IMR-90 (cell line): Measurements from ENCODE around the gene CABP1. TPM values are rescaled to one million over a fixed set of nuclear protein-coding genes. Genes with fewer than 3 reads are reported as not detected.

Source experiments
- ATAC-seq: fragments of 200-7000 bp; cut with Tn5 transposase; 2 replicates; pipeline ENCODE4 v1.9.1; 2020; ENCODE audit warnings: low read depth, mild to moderate bottlenecking, moderate library complexity
- BruUV-seq: library from RNA; stranded (reverse); fragments of 400-500 nt; replicated peaks from 2 replicates; lab custom pipeline; 2021; lab: Mats Ljungman, UMichigan
- CTCF ChIA-PET: fragments of 300-600 bp; formaldehyde crosslinking; extraction: SDS; loops from one replicate; lab custom pipeline; 2021; ENCODE audit warnings: antibody characterized with exemption; lab: Yijun Ruan, JAX
- POLR2A ChIA-PET: fragments of 300-600 bp; sonication (Branson Sonifier 250); formaldehyde crosslinking; loops from one replicate; lab custom pipeline; 2022; ENCODE audit warnings: antibody characterized with exemption; ENCODE audit not compliant: unreplicated experiment; lab: Charles Lee
- DNase-seq: peaks from one replicate; pipeline ENCODE4 v3.0.0; 2013
- H2AFZ ChIP-seq: replicated peaks from 2 replicates; pipeline ENCODE3; 2013; ENCODE audit warnings: low read length, mild to moderate bottlenecking; ENCODE audit not compliant: poor library complexity
- H2AK5ac ChIP-seq: 2 replicates; pipeline ENCODE4 v1.6.1; 2013; ENCODE audit warnings: low read depth, low read length, inconsistent platforms
- H2AK9ac ChIP-seq: replicated peaks from 2 replicates; pipeline ENCODE3; 2013; ENCODE audit warnings: mild to moderate bottlenecking, low read depth, low read length, moderate library complexity; ENCODE audit not compliant: poor library complexity
- H2BK120ac ChIP-seq: 2 replicates; pipeline ENCODE4 v1.6.1; 2013; ENCODE audit warnings: low read depth, low read length, inconsistent platforms
- H2BK15ac ChIP-seq: 3 replicates; pipeline ENCODE4 v1.6.1; 2013; ENCODE audit warnings: low read depth, low read length, inconsistent platforms
- H2BK20ac ChIP-seq: 2 replicates; pipeline ENCODE4 v1.6.1; 2013; ENCODE audit warnings: low read depth, mild to moderate bottlenecking, inconsistent platforms, low read length, moderate library complexity
- H2BK5ac ChIP-seq: 2 replicates; pipeline ENCODE4 v1.6.1; 2013; ENCODE audit warnings: mild to moderate bottlenecking, low read depth, low read length, inconsistent platforms; ENCODE audit not compliant: poor library complexity, severe bottlenecking
- H3K14ac ChIP-seq: replicated peaks from 2 replicates; pipeline ENCODE4 v1.6.1; 2013; ENCODE audit warnings: low read depth, low read length, inconsistent platforms
- H3K18ac ChIP-seq: 2 replicates; pipeline ENCODE4 v1.6.1; 2013; ENCODE audit warnings: low read depth, low read length, control low read depth
- H3K23ac ChIP-seq: 2 replicates; pipeline ENCODE4 v1.6.1; 2013; ENCODE audit warnings: low read depth, low read length, inconsistent platforms
- H3K27ac ChIP-seq: 2 replicates; pipeline ENCODE4 v1.5.1; 2013; ENCODE audit warnings: mild to moderate bottlenecking, control low read depth, low read length; ENCODE audit not compliant: insufficient read depth
- H3K27me3 ChIP-seq: 2 replicates; pipeline ENCODE4 v1.6.1; 2013; ENCODE audit warnings: low read length; ENCODE audit not compliant: control insufficient read depth, insufficient read depth
- H3K36me3 ChIP-seq: 2 replicates; pipeline ENCODE4 v1.6.1; 2013; ENCODE audit warnings: low read length, mixed read lengths; ENCODE audit not compliant: control insufficient read depth, insufficient read depth
- H3K4ac ChIP-seq: 2 replicates; pipeline ENCODE4 v1.6.1; 2013; ENCODE audit warnings: low read depth, low read length, inconsistent platforms
- H3K4me1 ChIP-seq: 2 replicates; pipeline ENCODE4 v1.6.1; 2013; ENCODE audit warnings: low read length, mixed read lengths; ENCODE audit not compliant: control insufficient read depth, insufficient read depth
- H3K4me2 ChIP-seq: 2 replicates; pipeline ENCODE4 v1.6.1; 2013; ENCODE audit warnings: low read depth, mild to moderate bottlenecking, control low read depth, low read length, moderate library complexity
- H3K4me3 ChIP-seq: 2 replicates; pipeline ENCODE4 v1.5.1; 2013; ENCODE audit warnings: low read depth, mild to moderate bottlenecking, control low read depth, low read length, moderate library complexity; ENCODE audit not compliant: insufficient read depth
- H3K56ac ChIP-seq: 2 replicates; pipeline ENCODE4 v1.6.1; 2013; ENCODE audit warnings: low read length, inconsistent platforms; ENCODE audit not compliant: insufficient read depth; ENCODE audit errors: extremely low read depth
- H3K79me1 ChIP-seq, 2 experiments: 2 replicates each; pipeline ENCODE4 v1.6.1; 2013; ENCODE audit warnings: low read length in 2 of 2, inconsistent platforms in 1 of 2, low read depth in 1 of 2
- H3K9ac ChIP-seq: 2 replicates; pipeline ENCODE4 v1.6.1; 2013; ENCODE audit warnings: low read depth, low read length, control low read depth
- H3K9me1 ChIP-seq: 2 replicates; pipeline ENCODE4 v1.6.1; 2013; ENCODE audit warnings: low read length, inconsistent platforms; ENCODE audit not compliant: insufficient read depth
- H3K9me3 ChIP-seq: 2 replicates; pipeline ENCODE4 v1.6.1; 2013; ENCODE audit warnings: low read length; ENCODE audit not compliant: control insufficient read depth, insufficient read depth
- H4K20me1 ChIP-seq: 2 replicates; pipeline ENCODE4 v1.6.1; 2013; ENCODE audit warnings: low read length, inconsistent platforms; ENCODE audit not compliant: insufficient read depth
- H4K5ac ChIP-seq: 2 replicates; pipeline ENCODE4 v1.6.1; 2013; ENCODE audit warnings: mild to moderate bottlenecking, low read depth, low read length, control low read depth
- H4K8ac ChIP-seq, 2 experiments: 2 replicates each; pipeline ENCODE4 v1.6.1; 2013; ENCODE audit warnings: low read depth in 2 of 2, low read length in 2 of 2, control low read depth in 1 of 2, inconsistent platforms in 1 of 2
- H4K91ac ChIP-seq: 2 replicates; pipeline ENCODE4 v1.6.1; 2013; ENCODE audit warnings: low read depth, low read length, inconsistent platforms; ENCODE audit not compliant: insufficient read depth
- BHLHE40 ChIP-seq: fragments of 150-350 bp; IDR thresholded peaks from 2 replicates; pipeline ENCODE4 v1.6.1; 2016; ENCODE audit warnings: mild to moderate bottlenecking, low read depth, low read length
- CEBPB ChIP-seq: IDR thresholded peaks from 2 replicates; pipeline ENCODE4 v1.6.1; 2012; ENCODE audit warnings: low read depth, low read length, improper control_type of control experiment
- CHD1 ChIP-seq: IDR thresholded peaks from 2 replicates; pipeline ENCODE4 v1.6.1; 2012; ENCODE audit warnings: low read depth, low read length, improper control_type of control experiment
- CTCF ChIP-seq: conservative IDR thresholded peaks from 2 replicates; pipeline ENCODE4 v1.5.1; 2012; ENCODE audit warnings: mild to moderate bottlenecking, low read depth, low read length, improper control_type of control experiment
- ELK1 ChIP-seq: fragments of 150-350 bp; IDR thresholded peaks from 2 replicates; pipeline ENCODE4 v1.6.1; 2016; ENCODE audit warnings: low read depth, mild to moderate bottlenecking, low read length, moderate library complexity, borderline replicate concordance
- FOS ChIP-seq: fragments of 150-350 bp; IDR thresholded peaks from 2 replicates; pipeline ENCODE4 v1.6.1; 2016; ENCODE audit warnings: low read depth, low read length
- MAFK ChIP-seq: IDR thresholded peaks from 2 replicates; pipeline ENCODE4 v1.6.1; 2012; ENCODE audit warnings: low read depth, low read length, improper control_type of control experiment
- MAZ ChIP-seq: IDR thresholded peaks from 2 replicates; pipeline ENCODE4 v1.6.1; 2012; ENCODE audit warnings: low read depth, mild to moderate bottlenecking, low read length, improper control_type of control experiment, moderate library complexity, borderline replicate concordance
- MXI1 ChIP-seq: IDR thresholded peaks from 2 replicates; pipeline ENCODE4 v1.6.1; 2012; ENCODE audit warnings: low read depth, mild to moderate bottlenecking, low read length, moderate library complexity, borderline replicate concordance
- NFE2L2 ChIP-seq: fragments of 150-350 bp; IDR thresholded peaks from 2 replicates; pipeline ENCODE4 v1.6.1; 2016; ENCODE audit warnings: low read depth, mild to moderate bottlenecking, low read length
- POLR2A ChIP-seq: IDR thresholded peaks from 2 replicates; pipeline ENCODE4 v1.6.1; 2012; ENCODE audit warnings: mild to moderate bottlenecking, low read depth, low read length
- RAD21 ChIP-seq: IDR thresholded peaks from 2 replicates; pipeline ENCODE4 v1.6.1; 2012; ENCODE audit warnings: low read length, improper control_type of control experiment
- RCOR1 ChIP-seq: IDR thresholded peaks from 2 replicates; pipeline ENCODE4 v1.6.1; 2012; ENCODE audit warnings: mild to moderate bottlenecking, low read length, improper control_type of control experiment; ENCODE audit not compliant: insufficient replicate concordance
- RFX5 ChIP-seq: IDR thresholded peaks from 2 replicates; pipeline ENCODE4 v1.8.0; 2012; ENCODE audit warnings: low read depth, mild to moderate bottlenecking, low read length, moderate library complexity
- whole genome bisulfite sequencing, 2 experiments: methylation state at CpG; one replicate each; pipeline versions ENCODE4 v1.1.5 to v1.1.7; 2013; ENCODE audit warnings: missing lambda C conversion rate in 2 of 2; ENCODE audit not compliant: insufficient read length in 1 of 2; ENCODE audit errors: extremely low coverage in 2 of 2; 5-methylcytosine and 5-hydroxymethylcytosine counted together
- dilution Hi-C: fragments of 300-500 bp; cut with HindIII; formaldehyde crosslinking; loops from one replicate; pipeline ENCODE4 v1.14.3; 2018; ENCODE audit warnings: low sequenced_read_pairs; ENCODE audit not compliant: unreplicated experiment
- in situ Hi-C: fragments of 300-500 bp; cut with MboI; formaldehyde crosslinking; loops from 3 replicates; pipeline ENCODE4 v1.14.3; 2019; ENCODE audit warnings: low sequenced_read_pairs, inconsistent platforms, mixed read lengths
- intact Hi-C: fragments of 100-400 bp; cut with micrococcal nuclease; formaldehyde crosslinking; loops from 2 replicates; pipeline ENCODE4 v1.10.0; 2022
- polyA plus RNA-seq, 3 experiments: library from polyadenylated mRNA; depleted of rRNA; stranded (reverse); fragments of >200 nt; gene quantifications; 2 replicates each; pipeline ENCODE4 v1.2.3, GENCODE V29; 2012; ENCODE audit warnings: low replicate concordance in 1 of 3
- total RNA-seq: library from RNA; depleted of rRNA; stranded (reverse); fragments of >200 nt; gene quantifications from 2 replicates; pipeline ENCODE4 v1.2.3, GENCODE V29; 2012
- TF ChIP-seq, protein P1 (sequence below): fragments of 150-350 bp; IDR thresholded peaks from 2 replicates; pipeline ENCODE4 v1.6.1; 2017; ENCODE audit warnings: mild to moderate bottlenecking, antibody characterized with exemption, low read length, low read depth

CABP1 gene
- total and polyA plus RNA-seq, 2 of the 4 experiments (the other 2 are of a cell fraction), result 0.54 to 1.1 TPM

GRCh38 chr12:120652656-120653435 lies 12.4 kb downstream of the CABP1 start:
- H3K9me1 ChIP-seq, result peaks cover 5% of the 10 kb centered on the region; the same call in 1 of the 2 replicates
- no peak overlapping the region for H2AFZ ChIP-seq
- no peak overlapping the region for H2BK120ac ChIP-seq
- POLR2A ChIA-PET, result no interaction called here
- no peaks in the 10 kb centered on the region for H3K79me1 ChIP-seq
- H2AK5ac ChIP-seq, result no peak overlapping the region
- no peak overlapping the region for H3K18ac ChIP-seq
- H3K14ac ChIP-seq, result no peak overlapping the region
- no peak overlapping the region for H2AK9ac ChIP-seq
- H3K4me3 ChIP-seq, result no peak overlapping the region
- peaks cover 59% of the 10 kb centered on the region for H3K27me3 ChIP-seq
- in situ Hi-C loops (no loop called here), intact Hi-C loops (no loop called here), dilution Hi-C loops (no loop called here)
- H4K91ac ChIP-seq, result no peak overlapping the region
- no peaks in the 10 kb centered on the region for H3K9me3 ChIP-seq
- H4K5ac ChIP-seq, result no peak overlapping the region
- ATAC-seq (no peak), DNase-seq (no peak)
- H3K23ac ChIP-seq, result no peak overlapping the region
- H4K8ac ChIP-seq, result no peak overlapping the region
- CTCF ChIA-PET, result no interaction called here
- WGBS, 2 experiments, result 60% methylated on average over 1 of the region's 10 CpGs; no CpG with 5 or more reads in 1 of the 2 experiments
- H3K56ac ChIP-seq, result no peak overlapping the region
- no peak overlapping the region for H3K9ac ChIP-seq
- no peak overlapping the region for H2BK15ac ChIP-seq
- H3K4me1 ChIP-seq, result peaks cover 3% of the 10 kb centered on the region; the same call in 1 of the 2 replicates
- H2BK20ac ChIP-seq, result no peak overlapping the region
- H2BK5ac ChIP-seq, result no peak overlapping the region
- no peak overlapping the region for H3K27ac ChIP-seq
- BruUV-seq, result no TSS peak
- H4K20me1 ChIP-seq, result no peaks in the 10 kb centered on the region
- H3K4ac ChIP-seq, result no peak overlapping the region
- H3K4me2 ChIP-seq, result no peak overlapping the region
- H3K36me3 ChIP-seq, result no peaks in the 10 kb centered on the region
- TF ChIP-seq MAFK, result no peak
- no peak for TF ChIP-seq NFE2L2
- no peak for TF ChIP-seq POLR2A
- TF ChIP-seq, protein P1, sequence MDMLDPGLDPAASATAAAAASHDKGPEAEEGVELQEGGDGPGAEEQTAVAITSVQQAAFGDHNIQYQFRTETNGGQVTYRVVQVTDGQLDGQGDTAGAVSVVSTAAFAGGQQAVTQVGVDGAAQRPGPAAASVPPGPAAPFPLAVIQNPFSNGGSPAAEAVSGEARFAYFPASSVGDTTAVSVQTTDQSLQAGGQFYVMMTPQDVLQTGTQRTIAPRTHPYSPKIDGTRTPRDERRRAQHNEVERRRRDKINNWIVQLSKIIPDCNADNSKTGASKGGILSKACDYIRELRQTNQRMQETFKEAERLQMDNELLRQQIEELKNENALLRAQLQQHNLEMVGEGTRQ, result no peak
- TF ChIP-seq CEBPB, result no peak
- no peak for TF ChIP-seq RCOR1
- TF ChIP-seq CTCF, result no peak
- TF ChIP-seq CHD1, result no peak
- no peak for TF ChIP-seq MAZ
- TF ChIP-seq MXI1, result no peak
- TF ChIP-seq RFX5, result no peak
- TF ChIP-seq FOS, result no peak
- TF ChIP-seq ELK1, result no peak
- no peak for TF ChIP-seq BHLHE40
- TF ChIP-seq RAD21, result no peak
